T-cell (primary cell): ENCODE data around the gene PBX2. TPM values are rescaled to one million over a fixed set of nuclear protein-coding genes. Genes with fewer than 3 reads are reported as not detected.

Source experiments
- ATAC-seq, 4 experiments: fragments of 200-7000 bp in 3 of 4; fragments of 150-1000 bp in 1 of 4; cut with Tn5 transposase; replicated peaks in 1 of 4; 1 replicate in 3 of 4; 2 replicates in 1 of 4; pipeline ENCODE4 v1.10.0; 2021; ENCODE audit warnings: moderate library complexity in 3 of 4, mild to moderate bottlenecking in 2 of 4, moderate number of reproducible peaks in 1 of 4
- CTCF ChIA-PET, 2 donors: fragments of 300-600 bp; sonication (Branson Sonifier 250); formaldehyde crosslinking; loops; one replicate each; lab custom pipeline; 2022; ENCODE audit warnings: antibody characterized with exemption in 2 of 2; lab: Charles Lee
- POLR2A ChIA-PET, 2 donors: fragments of 300-600 bp; sonication (Branson Sonifier 250); formaldehyde crosslinking; loops; one replicate each; lab custom pipeline; 2022; ENCODE audit warnings: antibody characterized with exemption in 2 of 2; lab: Charles Lee
- DNase-seq, 35 experiments: peaks; one replicate each; pipeline versions ENCODE4 v3.0.0 to v3.0.0-alpha.2; 2013 to 2023
- H3K27ac ChIP-seq: one replicate; pipeline ENCODE4 v1.5.1; 2013; ENCODE audit warnings: low read length
- H3K27me3 ChIP-seq, 2 experiments: replicated peaks in 1 of 2; 1 replicate in 1 of 2; 2 replicates in 1 of 2; pipeline versions ENCODE4 v1.6.1 to v1.7.0; 2013; ENCODE audit warnings: low read length in 1 of 2, mixed read lengths in 1 of 2; ENCODE audit not compliant: control insufficient read depth in 2 of 2, insufficient read depth in 2 of 2; ENCODE audit errors: extremely low read depth in 1 of 2
- H3K36me3 ChIP-seq, 2 donors: 1 replicate in 1 of 2; 2 replicates in 1 of 2; pipeline versions ENCODE4 v1.6.1 to v1.7.0; 2013; ENCODE audit warnings: low read length in 1 of 2; ENCODE audit not compliant: control insufficient read depth in 2 of 2, insufficient read depth in 1 of 2; ENCODE audit errors: extremely low read depth in 1 of 2
- H3K4me1 ChIP-seq, 2 experiments: 1 replicate in 1 of 2; 2 replicates in 1 of 2; pipeline versions ENCODE4 v1.6.1 to v1.7.0; 2013; ENCODE audit warnings: low read length in 2 of 2, mixed read lengths in 1 of 2; ENCODE audit not compliant: insufficient read depth in 2 of 2, control insufficient read depth in 1 of 2; ENCODE audit errors: extremely low read depth in 1 of 2
- H3K4me3 ChIP-seq, 2 donors: 1 replicate in 1 of 2; 2 replicates in 1 of 2; pipeline versions ENCODE4 v1.5.1 to v1.7.0; 2013; ENCODE audit warnings: mild to moderate bottlenecking in 2 of 2, low read length in 1 of 2, moderate library complexity in 1 of 2; ENCODE audit not compliant: control insufficient read depth in 1 of 2; ENCODE audit errors: extremely low read depth in 1 of 2
- H3K9me3 ChIP-seq: 2 replicates; pipeline ENCODE4 v1.7.0; 2013
- H3K27ac Mint-ChIP-seq, 2 donors: one replicate each; pipeline ENCODE4 v1.8.0; 2020 to 2021; ENCODE audit warnings: mild to moderate bottlenecking in 2 of 2, mixed read lengths in 2 of 2
- H3K27me3 Mint-ChIP-seq, 2 donors: one replicate each; pipeline ENCODE4 v1.8.0; 2021 to 2022; ENCODE audit warnings: mixed read lengths in 2 of 2
- H3K36me3 Mint-ChIP-seq: one replicate; pipeline ENCODE4 v1.8.0; 2021; ENCODE audit warnings: mixed read lengths
- H3K4me1 Mint-ChIP-seq, 3 donors: one replicate each; pipeline ENCODE4 v1.8.0; 2020 to 2022; ENCODE audit warnings: mixed read lengths in 3 of 3, mild to moderate bottlenecking in 1 of 3
- H3K4me3 Mint-ChIP-seq, 3 donors: one replicate each; pipeline ENCODE4 v1.8.0; 2020 to 2022; ENCODE audit warnings: mild to moderate bottlenecking in 3 of 3, mixed read lengths in 3 of 3, moderate library complexity in 3 of 3
- H3K9me3 Mint-ChIP-seq, 3 donors: one replicate each; pipeline ENCODE4 v1.8.0; 2020 to 2022; ENCODE audit warnings: mixed read lengths in 3 of 3
- WGBS: methylation state at CpG from one replicate; pipeline ENCODE4 v1.1.5; 2013; ENCODE audit warnings: missing lambda C conversion rate; ENCODE audit not compliant: insufficient coverage; 5-methylcytosine and 5-hydroxymethylcytosine counted together
- total RNA-seq, 35 experiments: library from RNA in 6 of 35; stranded (reverse) in 6 of 35; fragments of 120-200 nt in 1 of 35; gene quantifications; one replicate each; pipeline versions ENCODE4 v1.2.1 to v1.2.4 and lab custom pipeline; 2013 to 2026

The PBX2 gene
- total RNA-seq, 5 donors from 2014 or later (not counting 1 experiment from before 2014, with no cell fraction given) = 124 to 171 (median 148) TPM

DNA sequence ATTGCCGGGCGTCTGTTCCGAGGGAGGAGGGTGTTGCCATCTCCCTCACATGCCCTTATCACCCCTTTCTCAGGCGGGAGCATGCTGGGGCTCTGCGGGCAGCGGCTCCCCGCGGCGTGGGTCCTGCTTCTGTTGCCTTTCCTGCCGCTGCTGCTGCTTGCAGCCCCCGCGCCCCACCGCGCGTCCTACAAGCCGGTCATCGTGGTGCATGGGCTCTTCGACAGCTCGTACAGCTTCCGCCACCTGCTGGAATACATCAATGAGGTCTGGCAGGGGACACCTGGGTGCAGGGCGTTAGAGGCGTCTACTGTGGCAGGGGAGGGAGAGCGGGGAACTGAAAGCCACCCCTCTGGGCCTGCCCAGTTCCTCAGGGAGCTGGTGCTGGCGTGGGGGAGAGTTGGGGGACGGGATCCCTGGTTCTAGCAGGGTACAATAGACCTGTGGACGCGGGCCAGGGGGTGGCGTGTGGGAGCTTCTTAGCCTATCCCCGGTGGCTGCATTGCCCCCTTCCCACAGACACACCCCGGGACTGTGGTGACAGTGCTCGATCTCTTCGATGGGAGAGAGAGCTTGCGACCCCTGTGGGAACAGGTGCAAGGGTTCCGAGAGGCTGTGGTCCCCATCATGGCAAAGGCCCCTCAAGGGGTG, 35.4 kb downstream of the PBX2 start:
- H3K4me1 ChIP-seq = peaks cover 6 to 55% of the 10 kb centered on the region in 2 experiments
- H3K9me3 ChIP-seq = no peaks in the 10 kb centered on the region
- ATAC-seq (peak; percentile 70 to 80 (median 78)), DNase-seq (peak; percentile 34 to 79 (median 54))
- H3K36me3 ChIP-seq = peaks cover 6% of the 10 kb centered on the region in 2 donors
- under 1% methylated on average over 22 of the region's 34 CpGs for WGBS
- H3K9me3 Mint-ChIP-seq = no peaks in the 10 kb centered on the region
- H3K4me3 ChIP-seq = peak overlapping the region; percentile 92
- peaks cover 0 to 26% of the 10 kb centered on the region in 2 experiments for H3K27me3 ChIP-seq
- POLR2A ChIA-PET = interaction anchor here in 1 of 2 donors (0.6 kb wide), 1 partner anchor 1447 kb away, joined by 5 read pairs; no protein-coding TSS in a partner anchor
- CTCF ChIA-PET = interaction anchor here in 1 of 2 donors (0.6 to 1.0 kb wide), 2 partner anchors 36 to 248 kb away, joined by 3 read pairs; no protein-coding TSS in a partner anchor
- H3K4me1 Mint-ChIP-seq = peaks cover 46 to 60% (median 53%) of the 10 kb centered on the region in 3 donors
- peaks cover 14% of the 10 kb centered on the region for H3K36me3 Mint-ChIP-seq
- peaks cover 5 to 22% of the 10 kb centered on the region in 2 donors for H3K27me3 Mint-ChIP-seq
- peak overlapping the region; percentile 91 to 97 (median 94) for H3K4me3 Mint-ChIP-seq
- peak overlapping the region; percentile 75 to 93 for H3K27ac Mint-ChIP-seq
- peak overlapping the region; percentile 81 for H3K27ac ChIP-seq

GRCh38 chr6:32153564-32154513, 36.2 kb downstream of the PBX2 start, which contains the start of gene PPT2:
Gene PPT2 (plus strand): TSS chr6:32154141. CDS start chr6:32154595, 454 bp downstream.
- ChIA-PET CTCF (interaction anchor here in 1 of 2 donors (1.0 kb wide), 1 partner anchor 35 kb away, joined by 3 read pairs; no protein-coding TSS in a partner anchor), POLR2A (interaction anchor here in 1 of 2 donors (0.6 kb wide), 1 partner anchor 1446 kb away, joined by 5 read pairs; no protein-coding TSS in a partner anchor)
- H3K4me1 Mint-ChIP-seq = peaks cover 50 to 64% (median 57%) of the 10 kb centered on the region in 3 donors
- Histone ChIP-seq H3K36me3 (peaks cover 6% of the 10 kb centered on the region in 2 donors), H3K27ac (peak within 1 kb of the TSS; percentile 81), H3K9me3 (no peaks in the 10 kb centered on the region), H3K4me1 (peaks cover 6 to 63% of the 10 kb centered on the region in 2 experiments), H3K27me3 (peaks cover 0 to 34% of the 10 kb centered on the region in 2 experiments), H3K4me3 (peak within 1 kb of the TSS; percentile 92)
- peaks cover 14% of the 10 kb centered on the region for H3K36me3 Mint-ChIP-seq
- H3K9me3 Mint-ChIP-seq = no peaks in the 10 kb centered on the region
- H3K4me3 Mint-ChIP-seq = peak within 1 kb of the TSS; percentile 91 to 97 (median 94)
- ATAC-seq (peak; percentile 62 to 78 (median 66)), DNase-seq (peak; percentile 50 to 86 (median 69))
- peaks cover 6 to 26% of the 10 kb centered on the region in 2 donors for H3K27me3 Mint-ChIP-seq
- H3K27ac Mint-ChIP-seq = peak within 1 kb of the TSS; percentile 75 to 93
- under 1% methylated on average over 30 of the region's 52 CpGs for WGBS

DNA sequence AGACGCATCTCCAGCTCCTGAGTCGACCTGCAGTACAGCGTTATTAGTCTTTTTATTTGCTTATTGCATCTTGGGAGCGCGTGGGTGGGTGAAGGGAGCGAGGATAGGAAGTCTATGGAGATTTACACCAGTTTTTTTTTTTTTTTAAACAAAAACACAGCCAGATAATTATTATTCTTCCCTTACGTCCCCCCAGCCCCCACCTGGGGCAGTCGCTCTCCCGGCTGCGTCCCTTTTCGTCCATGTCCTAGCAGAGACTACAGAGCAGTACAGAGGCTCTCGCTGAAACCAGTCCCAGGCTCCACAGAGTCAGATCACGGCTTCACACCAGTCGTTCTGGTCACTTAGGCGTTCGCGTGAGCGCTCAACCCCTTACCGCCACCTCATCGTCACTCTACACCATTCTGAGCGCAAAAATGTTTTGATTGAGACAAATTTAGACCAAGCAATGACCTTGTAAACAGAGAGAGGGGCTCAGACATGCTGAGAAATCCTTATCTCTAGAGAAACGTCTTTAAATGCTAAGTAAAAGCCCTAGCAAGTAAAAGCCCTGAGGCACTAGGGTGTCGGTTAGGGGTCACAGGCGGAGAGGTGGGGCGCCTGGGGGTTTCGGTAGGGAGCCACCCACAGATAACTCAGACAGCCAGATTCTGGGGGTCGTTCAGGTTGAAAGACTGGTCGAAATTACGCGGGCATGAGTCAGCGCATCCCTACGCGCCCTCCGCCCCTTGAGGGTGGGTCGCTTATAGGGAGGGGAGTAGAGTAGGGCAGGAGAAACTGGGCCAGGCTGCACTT, 37.0 kb downstream of the PBX2 start:
- CTCF ChIA-PET = interaction anchor here in 1 of 2 donors (0.6 kb wide), 1 partner anchor 36 kb away, joined by 5 read pairs; no protein-coding TSS in a partner anchor
- Histone ChIP-seq H3K9me3 (no peaks in the 10 kb centered on the region), H3K36me3 (peaks cover 2 to 5% of the 10 kb centered on the region in 2 donors), H3K4me3 (no peak overlapping the region), H3K4me1 (peaks cover 6 to 71% of the 10 kb centered on the region in 2 experiments), H3K27ac (peak overlapping the region; percentile 81), H3K27me3 (peaks cover under 1 to 43% of the 10 kb centered on the region in 2 experiments)
- peaks cover 6 to 34% of the 10 kb centered on the region in 2 donors for H3K27me3 Mint-ChIP-seq
- ATAC-seq (no peak), DNase-seq (no peak)
- WGBS = 77% methylated on average over 17 of the region's 35 CpGs
- peaks cover 59 to 73% (median 66%) of the 10 kb centered on the region in 3 donors for H3K4me1 Mint-ChIP-seq
- H3K9me3 Mint-ChIP-seq = no peaks in the 10 kb centered on the region
- H3K4me3 Mint-ChIP-seq = peak overlapping the region; percentile 65 to 97 (median 91)
- H3K27ac Mint-ChIP-seq = peak overlapping the region; percentile 55 to 71
- POLR2A ChIA-PET = no interaction called here
- H3K36me3 Mint-ChIP-seq = peaks cover 7% of the 10 kb centered on the region

DNA sequence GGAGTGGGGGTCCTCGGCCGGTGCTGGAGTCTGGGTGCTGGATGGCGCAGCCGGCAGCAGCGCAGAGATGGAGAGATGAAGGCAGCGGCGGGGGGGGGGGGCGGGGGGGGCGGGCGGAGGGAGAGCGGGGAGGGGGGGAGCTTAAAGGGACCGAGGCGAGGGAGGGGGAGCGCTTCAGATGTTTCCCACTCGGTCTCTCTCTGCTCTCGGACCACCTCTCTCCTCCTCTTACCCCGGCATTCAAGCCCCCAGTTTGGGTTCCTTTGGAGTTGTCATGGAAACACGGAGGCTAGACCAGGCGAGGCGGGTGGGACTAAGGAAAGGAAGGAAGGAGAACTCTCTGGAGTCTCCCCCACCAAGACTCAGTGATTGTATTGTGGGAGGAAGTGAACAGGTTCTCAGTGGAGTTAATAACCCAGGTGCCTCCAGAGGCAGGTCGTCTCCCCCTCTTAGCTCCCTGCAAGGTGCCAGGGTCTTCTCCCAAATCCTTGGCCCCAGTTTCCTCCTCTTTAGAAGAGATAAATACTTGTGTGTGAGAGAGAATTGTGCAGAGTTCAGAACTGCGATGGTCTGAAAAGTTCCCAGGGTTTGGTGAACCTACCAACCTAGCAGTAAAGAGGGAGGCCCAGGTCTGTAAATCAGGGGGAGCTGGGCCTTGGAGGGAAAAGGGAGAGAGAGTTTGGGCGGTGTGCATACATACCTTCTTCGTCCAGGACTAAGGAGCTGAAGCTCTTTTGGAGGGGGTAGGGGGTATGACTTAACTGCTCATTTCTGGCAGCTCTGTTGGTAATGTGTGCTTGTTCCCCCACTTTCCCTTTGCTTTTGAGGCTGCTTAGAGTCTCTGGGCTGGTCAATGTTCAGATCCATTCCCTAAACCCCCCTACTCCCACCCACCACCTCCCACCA, 37.9 kb downstream of the PBX2 start, which contains the start of gene PRRT1:
TSS of gene PRRT1 (minus strand) at position 77 of the 906 bp plus-strand sequence. CDS start 112 bp downstream, outside the sequence.
- H3K4me1 ChIP-seq = peaks cover 6 to 76% of the 10 kb centered on the region in 2 experiments
- H3K4me3 ChIP-seq = peak within 1 kb of the TSS in 1 of 2 donors; percentile 26
- no peaks in the 10 kb centered on the region for H3K36me3 Mint-ChIP-seq
- no peaks in the 10 kb centered on the region for H3K36me3 ChIP-seq
- no peaks in the 10 kb centered on the region for H3K9me3 ChIP-seq
- peaks cover 61 to 74% (median 72%) of the 10 kb centered on the region in 3 donors for H3K4me1 Mint-ChIP-seq
- no peak within 1 kb of the TSS for H3K27ac ChIP-seq
- H3K9me3 Mint-ChIP-seq = no peaks in the 10 kb centered on the region
- ATAC-seq (no peak), DNase-seq (peak in 3 of 35 experiments; percentile 11 to 27 (median 14))
- peaks cover 6 to 36% of the 10 kb centered on the region in 2 donors for H3K27me3 Mint-ChIP-seq
- POLR2A ChIA-PET = interaction anchor here in 1 of 2 donors (0.7 kb wide), 1 partner anchor 47 kb away, joined by 15 read pairs; no protein-coding TSS in a partner anchor
- peak within 1 kb of the TSS; percentile 72 to 97 (median 91) for H3K4me3 Mint-ChIP-seq
- peaks cover 3 to 49% of the 10 kb centered on the region in 2 experiments for H3K27me3 ChIP-seq
- CTCF ChIA-PET = interaction anchor here (0.6 kb wide), 2 partner anchors 9 to 35 kb away, joined by 5 read pairs; no protein-coding TSS in a partner anchor
- peak within 1 kb of the TSS; percentile 70 to 71 for H3K27ac Mint-ChIP-seq
- no CpG with 5 or more reads among the region's 24 CpGs for WGBS
